ENCODE measurements around the gene CCDC13.

CCDC13 gene

GRCh38 chr3:42732196-42732828 lies 40.7 kb downstream of the CCDC13 start:
- no peak for TF ChIP-seq CTCF (IDR thresholded peaks at IDR 0.05; ENCODE audit: insufficient read depth, low read length, poor library complexity, severe bottlenecking)
- H3K36me3 ChIP-seq (ENCODE audit: control insufficient read depth, insufficient read depth, low read length), result no peaks in the 10 kb centered on the region
- no peak overlapping the region for H3K4me3 ChIP-seq (replicated peaks; ENCODE audit: low read depth, low read length)
- no peaks in the 10 kb centered on the region; the same call in 1 of the 2 replicates for H3K27me3 ChIP-seq (replicated peaks; ENCODE audit: control insufficient read depth, insufficient read depth, low read length)
- DNase-seq (ENCODE audit: extremely low read depth, insufficient read length), result no peak

GRCh38 chr3:42731476-42732195 lies 41.4 kb downstream of the CCDC13 start:
- TF ChIP-seq CTCF (IDR thresholded peaks at IDR 0.05; ENCODE audit: insufficient read depth, low read length, poor library complexity, severe bottlenecking), result no peak
- no peaks in the 10 kb centered on the region for H3K36me3 ChIP-seq (ENCODE audit: control insufficient read depth, insufficient read depth, low read length)
- no peak overlapping the region for H3K4me3 ChIP-seq (replicated peaks; ENCODE audit: low read depth, low read length)
- no peaks in the 10 kb centered on the region; the same call in 1 of the 2 replicates for H3K27me3 ChIP-seq (replicated peaks; ENCODE audit: control insufficient read depth, insufficient read depth, low read length)
- no peak for DNase-seq (ENCODE audit: extremely low read depth, insufficient read length)

DNA sequence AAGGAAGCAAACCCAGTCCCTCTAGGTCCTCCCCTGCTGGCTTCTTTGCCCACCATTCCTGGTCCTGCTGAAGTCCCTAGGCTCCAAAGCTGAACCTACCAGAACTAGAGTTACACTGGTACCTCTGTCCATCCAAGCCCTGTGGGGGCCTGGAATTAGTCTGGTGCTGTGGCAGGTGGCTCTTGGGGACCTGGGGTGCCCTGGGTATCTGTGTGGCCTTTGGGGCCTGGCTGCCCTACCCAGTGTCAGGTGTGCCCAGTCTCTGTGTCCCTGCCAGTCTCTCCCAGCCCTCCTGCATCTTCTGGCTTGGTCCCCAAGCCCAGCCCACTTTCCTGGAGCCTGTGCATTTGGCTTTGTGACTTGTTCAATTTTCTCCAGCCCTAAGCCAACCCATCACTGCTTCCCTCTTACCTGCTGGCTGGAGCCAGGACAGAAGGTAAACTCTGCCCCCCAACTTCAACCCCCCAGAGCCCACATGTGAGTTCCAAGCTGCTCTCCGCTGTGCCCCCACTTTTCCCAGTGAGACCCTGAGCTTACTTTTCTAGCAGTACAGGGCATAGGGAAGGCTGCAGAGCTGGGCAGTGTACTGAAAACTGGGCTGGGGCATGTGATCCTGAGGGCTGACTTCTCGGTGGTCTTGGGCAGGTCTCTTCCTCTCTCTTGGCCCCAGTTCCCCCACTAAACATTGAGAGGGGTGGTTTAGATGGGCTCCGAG lies 42.2 kb downstream of the CCDC13 start:
- TF ChIP-seq CTCF (IDR thresholded peaks at IDR 0.05; ENCODE audit: insufficient read depth, low read length, poor library complexity, severe bottlenecking), result no peak
- H3K27me3 ChIP-seq (replicated peaks; ENCODE audit: control insufficient read depth, insufficient read depth, low read length), result no peaks in the 10 kb centered on the region; the same call in 1 of the 2 replicates
- H3K36me3 ChIP-seq (ENCODE audit: control insufficient read depth, insufficient read depth, low read length), result no peaks in the 10 kb centered on the region
- no peak overlapping the region for H3K4me3 ChIP-seq (replicated peaks; ENCODE audit: low read depth, low read length)
- no peak for DNase-seq (ENCODE audit: extremely low read depth, insufficient read length)

- no peak for DNase-seq (ENCODE audit: extremely low read depth, insufficient read length)
- no peaks in the 10 kb centered on the region; the same call in 1 of the 2 replicates for H3K27me3 ChIP-seq (replicated peaks; ENCODE audit: control insufficient read depth, insufficient read depth, low read length)
- H3K36me3 ChIP-seq (ENCODE audit: control insufficient read depth, insufficient read depth, low read length), result no peaks in the 10 kb centered on the region
- H3K4me3 ChIP-seq (replicated peaks; ENCODE audit: low read depth, low read length), result no peak overlapping the region
- TF ChIP-seq CTCF (IDR thresholded peaks at IDR 0.05; ENCODE audit: insufficient read depth, low read length, poor library complexity, severe bottlenecking), result no peak
These were observed 42.8 kb downstream of the CCDC13 start for GRCh38 chr3:42730294-42730693.

DNA sequence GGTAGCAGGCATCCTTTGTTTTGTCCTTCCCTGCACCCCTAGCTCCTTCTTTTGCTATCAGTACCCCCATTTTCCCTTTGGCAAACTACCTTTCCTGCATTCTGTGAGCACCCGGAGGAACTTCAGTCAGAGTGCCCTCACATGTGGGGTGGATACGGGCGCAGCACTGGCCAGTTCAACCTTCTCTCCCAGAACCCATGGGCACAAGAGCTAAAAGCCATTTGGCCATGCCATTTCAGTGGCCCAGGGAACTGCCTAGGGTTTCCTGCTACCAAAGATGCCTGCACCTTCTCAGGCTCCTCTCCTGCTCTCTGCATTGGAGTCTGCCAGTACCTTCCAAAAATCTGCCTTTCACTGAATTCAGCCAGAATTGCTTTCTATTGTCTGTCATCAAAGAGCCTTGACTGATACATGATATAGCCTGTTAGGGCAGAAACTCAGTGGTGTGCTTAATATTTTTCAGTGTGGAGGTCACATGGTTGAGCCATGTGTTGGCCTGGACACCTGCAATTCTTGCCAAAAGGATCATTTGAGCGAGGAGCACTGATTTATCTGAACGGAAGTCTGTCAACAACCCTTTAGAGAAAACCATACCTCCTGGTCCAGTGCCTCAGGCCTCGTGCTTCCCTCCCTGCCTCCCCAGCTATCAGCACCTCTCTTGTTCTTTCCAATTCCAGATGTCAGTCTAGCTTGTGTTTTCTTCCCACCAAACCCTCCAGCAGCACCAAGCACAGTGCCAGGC lies 43.5 kb downstream of the CCDC13 start:
- Histone ChIP-seq H3K27me3 (replicated peaks; ENCODE audit: control insufficient read depth, insufficient read depth, low read length) (no peaks in the 10 kb centered on the region; the same call in 1 of the 2 replicates), H3K4me3 (replicated peaks; ENCODE audit: low read depth, low read length) (no peak overlapping the region), H3K36me3 (ENCODE audit: control insufficient read depth, insufficient read depth, low read length) (no peaks in the 10 kb centered on the region)
- DNase-seq (ENCODE audit: extremely low read depth, insufficient read length), result no peak
- TF ChIP-seq CTCF (IDR thresholded peaks at IDR 0.05; ENCODE audit: insufficient read depth, low read length, poor library complexity, severe bottlenecking), result no peak
